Activated CD4-positive, alpha-beta memory T cell treated with anti-CD3 and anti-CD28 coated beads for 36 hours (primary cell): Measurements from ENCODE around the gene PDGFRB. TPM values are rescaled to one million over a fixed set of nuclear protein-coding genes. Genes with fewer than 3 reads are reported as not detected.
"Not testable (repeated sequence)": the region's sequence is repeated elsewhere in the genome, so short reads cannot be mapped to it uniquely, and the experiment has no call there.

Experiments used
- CTCF ChIA-PET: fragments of 350-600 bp; sonication (Branson Sonifier 250); formaldehyde crosslinking; loops from one replicate; lab custom pipeline; 2021; ENCODE audit warnings: antibody characterized with exemption, inconsistent platforms; lab: Charles Lee
- POLR2A ChIA-PET: fragments of 350-600 bp; sonication (Branson Sonifier 250); formaldehyde crosslinking; loops from one replicate; lab custom pipeline; 2021; ENCODE audit warnings: antibody characterized with exemption; lab: Charles Lee
- DNase-seq: peaks from one replicate; pipeline ENCODE4 v3.0.0-alpha.2; 2020
- H3K27ac Mint-ChIP-seq: one replicate; pipeline ENCODE4 v1.8.0; 2021; ENCODE audit warnings: mixed read lengths
- H3K27me3 Mint-ChIP-seq: one replicate; pipeline ENCODE4 v1.8.0; 2021; ENCODE audit warnings: mixed read lengths
- H3K36me3 Mint-ChIP-seq: one replicate; pipeline ENCODE4 v1.8.0; 2021; ENCODE audit warnings: mixed read lengths
- H3K4me1 Mint-ChIP-seq: one replicate; pipeline ENCODE4 v1.8.0; 2021; ENCODE audit warnings: low read depth, mixed read lengths
- H3K4me3 Mint-ChIP-seq: one replicate; pipeline ENCODE4 v1.8.0; 2021; ENCODE audit warnings: mild to moderate bottlenecking, mixed read lengths
- H3K9me3 Mint-ChIP-seq: one replicate; pipeline ENCODE4 v1.8.0; 2021; ENCODE audit warnings: mixed read lengths
- intact Hi-C: fragments of 100-400 bp; cut with micrococcal nuclease; formaldehyde crosslinking; loops from one replicate; pipeline ENCODE4 v1.15.1; 2023
- total RNA-seq, 2 experiments: library from RNA; stranded (reverse); gene quantifications; one replicate each; pipeline ENCODE4 v1.2.3, GENCODE V29; 2021

Gene PDGFRB
- total RNA-seq, 2 experiments from 2014 or later = 0.21 to 0.34 TPM

GRCh38 chr5:150101023-150101422 is 54.6 kb downstream of the PDGFRB start:
- Mint-ChIP-seq H3K27me3 (peaks cover 4% of the 10 kb centered on the region), H3K4me1 (no peaks in the 10 kb centered on the region)
- intact Hi-C loops = no loop called here

GRCh38 chr5:150097152-150097551 is 58.5 kb downstream of the PDGFRB start:
- no peaks in the 10 kb centered on the region for H3K9me3 Mint-ChIP-seq
- H3K36me3 Mint-ChIP-seq = no peaks in the 10 kb centered on the region
- no peak overlapping the region for H3K4me3 Mint-ChIP-seq
- H3K27ac Mint-ChIP-seq = no peak overlapping the region
- peaks cover 4% of the 10 kb centered on the region for H3K4me1 Mint-ChIP-seq
- intact Hi-C loops = no loop called here
- ChIA-PET CTCF (no interaction called here), POLR2A (no interaction called here)
- DNase-seq = no peak
- peaks cover 7% of the 10 kb centered on the region for H3K27me3 Mint-ChIP-seq

More at GRCh38 chr5:150101023-150101422, 54.6 kb downstream of the PDGFRB start:
- no peak overlapping the region for H3K27ac Mint-ChIP-seq
- no peak for DNase-seq
- ChIA-PET POLR2A (no interaction called here), CTCF (interaction anchor here (1.0 kb wide), 1 partner anchor 458 kb away, joined by 3 read pairs; no protein-coding TSS in a partner anchor)
- H3K9me3 Mint-ChIP-seq = no peaks in the 10 kb centered on the region
- no peaks in the 10 kb centered on the region for H3K36me3 Mint-ChIP-seq
- no peak overlapping the region for H3K4me3 Mint-ChIP-seq

GRCh38 chr5:150092159-150092787 is 63.4 kb downstream of the PDGFRB start:
- Mint-ChIP-seq H3K4me3 (no peak overlapping the region), H3K27ac (peak overlapping the region; percentile 28), H3K27me3 (peaks cover 16% of the 10 kb centered on the region), H3K4me1 (peaks cover 9% of the 10 kb centered on the region), H3K9me3 (no peaks in the 10 kb centered on the region), H3K36me3 (no peaks in the 10 kb centered on the region)
- CTCF ChIA-PET = no interaction called here
- intact Hi-C loops = loop anchor here (1.0 kb wide), 1 partner anchor 25 kb away; no protein-coding TSS in a partner anchor
- DNase-seq = peak; percentile 18
- POLR2A ChIA-PET = no interaction called here

DNA sequence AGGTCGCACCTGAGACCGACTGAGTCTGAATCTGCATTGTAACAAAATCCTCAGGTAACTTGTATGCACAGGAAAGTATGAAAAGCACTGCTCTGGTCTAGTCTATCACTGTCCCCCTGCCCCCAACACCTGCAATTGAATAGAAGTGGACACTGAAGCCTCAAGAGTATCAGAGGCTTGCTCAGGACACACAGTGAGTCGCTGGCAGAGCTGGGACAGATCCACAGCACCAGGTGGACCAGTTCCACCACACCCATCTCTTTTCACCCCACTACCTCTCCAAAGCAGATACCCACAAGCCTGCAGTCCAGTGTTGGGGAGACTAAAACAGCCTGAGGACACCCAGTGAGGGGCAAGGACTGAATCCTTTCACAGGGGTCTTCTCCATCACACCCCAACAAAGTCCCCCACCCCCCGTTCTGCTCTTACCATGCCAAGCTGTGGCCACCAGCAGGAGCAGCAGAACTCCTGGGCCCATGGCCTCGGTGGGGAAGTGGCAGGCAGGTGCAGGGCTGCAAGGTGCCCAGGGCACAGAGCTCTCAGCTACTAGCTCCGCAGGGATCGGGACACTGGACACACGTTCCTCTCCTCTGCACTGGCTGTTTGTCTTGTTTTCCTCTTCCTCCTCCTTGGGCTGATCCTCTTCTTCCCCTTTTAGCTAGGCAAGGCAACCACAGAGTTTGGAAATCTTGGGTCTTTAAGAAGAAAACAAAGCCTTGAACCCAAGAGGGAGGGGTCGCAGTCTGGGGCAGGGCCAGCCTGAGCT is 69.5 kb downstream of the PDGFRB start, which contains the start of gene CSF1R:
TSS of gene CSF1R (minus strand) at position 605 of the 766 bp plus-strand sequence. CDS start at position 478, 127 bp downstream.
- Mint-ChIP-seq H3K4me3 (no peak within 1 kb of the TSS), H3K9me3 (no peaks in the 10 kb centered on the region), H3K27me3 (peaks cover 46% of the 10 kb centered on the region), H3K36me3 (no peaks in the 10 kb centered on the region), H3K4me1 (peaks cover under 1% of the 10 kb centered on the region), H3K27ac (no peak within 1 kb of the TSS)
- DNase-seq = no peak
- intact Hi-C loops = no loop called here
- ChIA-PET CTCF (interaction anchor here (1.9 kb wide), 1 partner anchor 40 kb away, joined by 4 read pairs; no protein-coding TSS in a partner anchor), POLR2A (no interaction called here)

DNA sequence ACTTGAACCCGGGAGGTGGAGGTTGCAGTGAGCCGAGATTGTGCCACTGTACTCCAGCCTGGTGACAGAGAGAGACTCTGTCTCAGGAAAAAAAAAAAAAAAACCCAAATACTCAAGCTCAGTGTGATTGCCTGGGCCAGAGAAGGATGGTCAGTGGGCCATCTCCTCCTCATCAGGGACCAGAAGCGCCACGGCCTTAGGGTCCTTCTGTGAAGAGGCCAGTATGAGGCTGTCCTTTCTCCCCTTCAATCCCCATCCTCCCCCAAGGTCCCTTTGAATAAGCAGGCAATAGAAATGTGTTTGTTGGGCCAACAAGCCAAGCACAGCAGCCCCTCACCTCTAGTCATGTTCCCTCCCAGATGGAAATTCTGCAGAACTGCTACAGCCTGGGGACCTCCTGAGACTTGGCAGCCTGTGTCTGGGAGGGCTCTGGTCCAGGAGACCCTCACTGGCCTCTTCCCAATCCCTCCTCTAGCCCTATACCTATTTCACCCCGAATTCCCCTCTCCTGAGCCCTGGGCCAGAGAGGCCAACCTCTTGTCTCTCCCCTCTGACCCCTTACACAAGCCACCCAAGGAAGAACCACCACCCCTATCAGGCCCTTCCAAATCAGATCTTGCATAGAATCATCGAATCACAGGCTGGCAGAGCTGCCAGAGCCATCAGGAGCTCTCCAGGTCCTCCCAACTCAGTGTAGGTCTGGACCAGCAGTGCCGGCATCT is 70.3 kb downstream of the PDGFRB start:
- peaks cover 45% of the 10 kb centered on the region for H3K27me3 Mint-ChIP-seq
- no peaks in the 10 kb centered on the region for H3K4me1 Mint-ChIP-seq
- no peaks in the 10 kb centered on the region for H3K36me3 Mint-ChIP-seq
- H3K4me3 Mint-ChIP-seq = no peak overlapping the region
- intact Hi-C loops = no loop called here
- H3K27ac Mint-ChIP-seq = no peak overlapping the region
- no peak for DNase-seq
- no peaks in the 10 kb centered on the region for H3K9me3 Mint-ChIP-seq
- POLR2A ChIA-PET = no interaction called here
- CTCF ChIA-PET = no interaction called here

DNA sequence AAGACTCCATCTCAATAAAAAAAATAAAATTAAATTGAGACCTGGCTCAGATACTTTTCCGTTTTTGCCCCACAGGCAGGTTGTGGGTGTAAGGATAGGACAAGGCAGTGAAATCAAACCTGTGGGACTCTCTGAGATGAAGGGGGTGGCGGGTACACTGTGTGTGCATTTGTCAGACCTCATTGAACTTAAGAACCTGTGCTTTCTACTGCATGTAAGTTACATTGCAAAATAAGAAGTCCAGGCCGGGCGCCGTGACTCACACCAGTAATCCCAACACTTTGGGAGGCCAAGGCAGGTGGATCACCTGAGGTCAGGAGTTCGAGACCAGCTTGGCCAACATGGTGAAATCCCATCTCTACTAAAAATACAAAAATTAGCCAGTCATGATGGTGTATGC is 70.9 kb downstream of the PDGFRB start:
- intact Hi-C loops, H3K9me3 Mint-ChIP-seq, POLR2A ChIA-PET, DNase-seq, H3K4me3 Mint-ChIP-seq, H3K27ac Mint-ChIP-seq, H3K4me1 Mint-ChIP-seq, CTCF ChIA-PET, H3K36me3 Mint-ChIP-seq: not testable (repeated sequence)
- peaks cover 43% of the 10 kb centered on the region for H3K27me3 Mint-ChIP-seq

DNA sequence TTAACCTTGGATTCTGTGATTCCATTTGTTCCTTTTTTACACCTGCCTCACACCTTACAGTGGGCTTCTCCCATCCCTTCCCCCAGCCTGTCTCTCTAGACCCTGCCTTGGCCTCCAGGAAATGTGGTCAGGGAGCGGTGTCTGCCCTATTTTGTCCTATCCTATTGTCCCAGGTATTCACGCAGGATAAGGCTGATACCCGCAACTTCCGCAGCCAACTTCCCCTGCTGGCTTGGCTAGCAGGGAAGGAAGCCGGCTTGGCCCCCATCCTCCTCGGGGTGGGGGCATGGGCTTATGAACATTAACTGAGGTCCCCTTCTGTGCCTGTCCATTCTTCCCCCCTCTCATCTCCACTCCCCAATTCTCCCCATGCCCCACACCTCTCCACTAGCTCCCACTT is 72.8 kb downstream of the PDGFRB start:
- peaks cover 32% of the 10 kb centered on the region for H3K27me3 Mint-ChIP-seq
- no peaks in the 10 kb centered on the region for H3K4me1 Mint-ChIP-seq
- ChIA-PET CTCF (no interaction called here), POLR2A (no interaction called here)
- intact Hi-C loops = no loop called here
- no peaks in the 10 kb centered on the region for H3K36me3 Mint-ChIP-seq
- no peaks in the 10 kb centered on the region for H3K9me3 Mint-ChIP-seq
- H3K4me3 Mint-ChIP-seq = no peak overlapping the region
- DNase-seq = no peak
- no peak overlapping the region for H3K27ac Mint-ChIP-seq

GRCh38 chr5:150082374-150082773 is 73.3 kb downstream of the PDGFRB start:
- Mint-ChIP-seq H3K36me3 (no peaks in the 10 kb centered on the region), H3K4me3 (no peak overlapping the region), H3K27me3 (peaks cover 32% of the 10 kb centered on the region), H3K9me3 (no peaks in the 10 kb centered on the region), H3K4me1 (no peaks in the 10 kb centered on the region), H3K27ac (no peak overlapping the region)
- intact Hi-C loops = no loop called here
- ChIA-PET CTCF (no interaction called here), POLR2A (no interaction called here)
- no peak for DNase-seq

GRCh38 chr5:150081541-150082283 is 73.9 kb downstream of the PDGFRB start:
- POLR2A ChIA-PET = no interaction called here
- no peaks in the 10 kb centered on the region for H3K4me1 Mint-ChIP-seq
- H3K36me3 Mint-ChIP-seq = no peaks in the 10 kb centered on the region
- CTCF ChIA-PET = no interaction called here
- no peak overlapping the region for H3K27ac Mint-ChIP-seq
- no peaks in the 10 kb centered on the region for H3K9me3 Mint-ChIP-seq
- peaks cover 29% of the 10 kb centered on the region for H3K27me3 Mint-ChIP-seq
- intact Hi-C loops = no loop called here
- H3K4me3 Mint-ChIP-seq = no peak overlapping the region
- no peak for DNase-seq

- Mint-ChIP-seq H3K36me3 (no peaks in the 10 kb centered on the region), H3K27ac (no peak overlapping the region), H3K4me1 (no peaks in the 10 kb centered on the region), H3K4me3 (no peak overlapping the region), H3K9me3 (no peaks in the 10 kb centered on the region), H3K27me3 (peaks cover 27% of the 10 kb centered on the region)
- DNase-seq = no peak
- CTCF ChIA-PET = interaction anchor here (0.7 kb wide), 1 partner anchor 36 kb away, joined by 3 read pairs; no protein-coding TSS in a partner anchor
- POLR2A ChIA-PET = no interaction called here
- intact Hi-C loops = no loop called here
These were observed 74.8 kb downstream of the PDGFRB start for GRCh38 chr5:150080696-150081435.

DNA sequence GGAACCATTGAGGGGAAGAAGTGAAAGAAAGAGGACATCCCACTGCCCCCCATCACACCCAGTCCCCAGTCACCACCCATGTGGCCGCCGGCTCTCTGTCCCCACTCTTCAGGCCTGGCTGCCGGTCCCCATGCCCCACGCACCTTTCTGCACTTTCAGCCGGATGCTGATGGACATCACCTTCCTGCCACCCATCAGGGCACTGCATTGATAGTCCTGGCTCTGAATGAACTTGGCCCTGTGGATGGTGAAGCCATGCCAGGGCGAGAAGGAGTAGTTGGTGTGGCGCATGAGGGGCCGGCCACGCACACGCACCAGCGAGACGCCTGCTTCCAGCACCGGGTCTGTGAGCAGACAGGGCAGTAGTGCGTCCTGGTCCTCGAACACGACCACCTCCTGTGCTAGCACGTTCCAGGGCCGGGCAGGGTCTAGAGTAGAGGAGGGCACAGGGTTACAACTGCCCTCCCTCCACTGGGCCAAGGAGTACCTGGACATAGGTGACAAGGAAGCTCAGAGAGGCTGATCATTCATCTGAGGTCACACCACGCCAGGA is 75.7 kb downstream of the PDGFRB start:
- DNase-seq = no peak
- CTCF ChIA-PET = interaction anchor here (0.7 kb wide), 1 partner anchor 35 kb away, joined by 3 read pairs; no protein-coding TSS in a partner anchor
- H3K9me3 Mint-ChIP-seq = no peaks in the 10 kb centered on the region
- POLR2A ChIA-PET = no interaction called here
- no peak overlapping the region for H3K27ac Mint-ChIP-seq
- no peak overlapping the region for H3K4me3 Mint-ChIP-seq
- no peaks in the 10 kb centered on the region for H3K36me3 Mint-ChIP-seq
- no peaks in the 10 kb centered on the region for H3K4me1 Mint-ChIP-seq
- intact Hi-C loops = no loop called here
- peaks cover 21% of the 10 kb centered on the region for H3K27me3 Mint-ChIP-seq
